SK-N-SH treated with all-trans-retinoic acid at 6 μM for 48 hours (cell line): ENCODE results near the gene PIGX.

Experiments used
- ATAC-seq: fragments of 200-7000 bp; cut with Tn5 transposase; 3 replicates; pipeline ENCODE4 v1.9.1; 2020; ENCODE audit warnings: mild to moderate bottlenecking, moderate library complexity
- ARNTL ChIP-seq: fragments of 450-650 bp; formaldehyde crosslinking; IDR thresholded peaks from 2 replicates; pipeline ENCODE4 v1.5.0; 2020; ENCODE audit warnings: low read depth, mild to moderate bottlenecking, moderate library complexity, borderline replicate concordance
- BACH2 ChIP-seq: fragments of 250-450 bp; sonication (Bioruptor Pico); IDR thresholded peaks from 2 replicates; pipeline ENCODE4 v1.9.0; 2021; ENCODE audit warnings: mild to moderate bottlenecking, borderline replicate concordance
- CSDC2 ChIP-seq: fragments of 250-450 bp; sonication (Bioruptor Pico); IDR thresholded peaks from 2 replicates; pipeline ENCODE4 v1.5.0; 2020; ENCODE audit warnings: mild to moderate bottlenecking, moderate library complexity
- ESRRG ChIP-seq: fragments of 250-450 bp; sonication (Bioruptor Pico); IDR thresholded peaks from 2 replicates; pipeline ENCODE4 v1.6.1; 2021; ENCODE audit warnings: mild to moderate bottlenecking
- GLIS3 ChIP-seq: fragments of 250-450 bp; sonication (Bioruptor Pico); IDR thresholded peaks from 2 replicates; pipeline ENCODE4 v1.5.0; 2020; ENCODE audit warnings: mild to moderate bottlenecking, moderate library complexity
- OSR1 ChIP-seq: fragments of 250-450 bp; sonication (Bioruptor Pico); IDR thresholded peaks from 2 replicates; pipeline ENCODE4 v1.8.0; 2022; ENCODE audit warnings: moderate library complexity, mild to moderate bottlenecking, inconsistent platforms
- POU6F1 ChIP-seq: fragments of 250-450 bp; sonication (Bioruptor Pico); IDR thresholded peaks from 2 replicates; pipeline ENCODE4 v1.8.0; 2021; ENCODE audit warnings: low read depth, mild to moderate bottlenecking, moderate library complexity, borderline replicate concordance
- RARB ChIP-seq: fragments of 250-450 bp; sonication (Bioruptor Pico); IDR thresholded peaks from 2 replicates; pipeline ENCODE4 v1.8.0; 2021; ENCODE audit warnings: mild to moderate bottlenecking, moderate library complexity
- SNAI2 ChIP-seq: fragments of 250-450 bp; sonication (Bioruptor Pico); IDR thresholded peaks from 2 replicates; pipeline ENCODE4 v1.5.0; 2020; ENCODE audit warnings: mild to moderate bottlenecking, moderate library complexity
- TCF4 ChIP-seq: fragments of 250-450 bp; sonication (Bioruptor Pico); IDR thresholded peaks from 2 replicates; pipeline ENCODE4 v1.8.0; 2021; ENCODE audit warnings: mild to moderate bottlenecking, moderate library complexity, borderline replicate concordance
- TOX ChIP-seq: fragments of 250-450 bp; sonication (Bioruptor Pico); IDR thresholded peaks from 2 replicates; pipeline ENCODE4 v1.8.0; 2021; ENCODE audit warnings: mild to moderate bottlenecking, moderate library complexity, borderline replicate concordance
- TSHZ2 ChIP-seq: fragments of 250-450 bp; sonication (Bioruptor Pico); IDR thresholded peaks from 2 replicates; pipeline ENCODE4 v1.5.0; 2020; ENCODE audit warnings: mild to moderate bottlenecking, moderate library complexity
- ZC3H10 ChIP-seq: fragments of 250-450 bp; sonication (Bioruptor Pico); IDR thresholded peaks from 2 replicates; pipeline ENCODE4 v1.5.1; 2021; ENCODE audit warnings: mild to moderate bottlenecking, moderate library complexity
- ZFP3 ChIP-seq: fragments of 250-450 bp; sonication (Bioruptor Pico); IDR thresholded peaks from 2 replicates; pipeline ENCODE4 v1.5.0; 2020; ENCODE audit warnings: mild to moderate bottlenecking, moderate library complexity
- ZFP30 ChIP-seq: fragments of 450-650 bp; formaldehyde crosslinking; IDR thresholded peaks from 2 replicates; pipeline ENCODE4 v1.5.0; 2022; ENCODE audit warnings: mild to moderate bottlenecking, moderate library complexity
- ZNF565 ChIP-seq: fragments of 450-650 bp; formaldehyde crosslinking; conservative IDR thresholded peaks from 2 replicates; pipeline ENCODE4 v1.5.0; 2020; ENCODE audit warnings: low read depth, mild to moderate bottlenecking, moderate library complexity
- ZNF70 ChIP-seq: fragments of 450-650 bp; formaldehyde crosslinking; IDR thresholded peaks from 2 replicates; pipeline ENCODE4 v1.5.0; 2020; ENCODE audit warnings: mild to moderate bottlenecking, moderate library complexity
- ZNF8 ChIP-seq: fragments of 450-650 bp; formaldehyde crosslinking; IDR thresholded peaks from 2 replicates; pipeline ENCODE4 v1.5.0; 2020; ENCODE audit warnings: mild to moderate bottlenecking, moderate library complexity
- TF ChIP-seq, protein P1 (sequence below): fragments of 250-450 bp; sonication (Bioruptor Pico); IDR thresholded peaks from 2 replicates; pipeline ENCODE4 v1.5.1; 2020; ENCODE audit warnings: low read depth, mild to moderate bottlenecking, moderate library complexity
- TF ChIP-seq, protein P2 (sequence below): fragments of 250-450 bp; sonication (Bioruptor Pico); IDR thresholded peaks from 2 replicates; pipeline ENCODE4 v1.8.0; 2020; ENCODE audit warnings: mild to moderate bottlenecking, moderate library complexity, borderline replicate concordance

Gene PIGX

DNA sequence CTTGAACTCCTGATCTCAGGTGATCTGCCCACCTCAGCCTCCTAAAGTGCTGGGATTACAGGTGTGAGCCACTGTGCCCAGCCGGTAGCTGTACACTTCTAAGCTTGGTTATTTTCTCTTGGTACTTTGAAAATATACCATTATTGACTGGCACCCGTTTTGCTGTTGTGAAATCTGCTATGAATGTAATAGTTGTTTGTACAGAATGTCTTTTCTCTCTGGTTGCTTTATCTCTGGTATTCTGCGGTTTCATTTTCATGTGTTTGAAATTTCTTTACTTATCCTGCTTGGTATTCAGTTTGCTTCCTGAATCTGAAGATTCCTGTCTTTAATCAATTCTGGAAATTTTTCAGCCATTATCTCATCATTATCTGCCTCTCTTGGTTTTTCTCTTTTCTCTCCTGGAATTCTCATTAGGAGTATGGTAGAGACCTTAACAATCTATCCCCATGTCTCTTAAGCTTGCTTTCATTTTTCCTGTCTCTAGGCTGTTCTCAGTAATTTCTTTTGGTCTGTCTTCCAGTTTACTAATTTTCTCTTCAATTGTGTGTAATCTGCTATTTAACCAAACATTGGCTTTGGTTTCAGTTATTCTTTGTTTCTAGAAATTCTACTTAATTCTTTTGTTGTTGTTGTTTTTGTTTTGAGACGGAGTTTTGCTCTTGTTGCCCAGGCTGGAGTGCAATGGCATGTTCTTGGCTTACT is 24.6 kb downstream of the PIGX start:
- ATAC-seq, result no peak
- TF ChIP-seq SNAI2 (CRISPR knock-in tag) (no peak), ESRRG (CRISPR knock-in tag) (no peak), ZNF8 (CRISPR knock-in tag) (no peak), ZFP30 (CRISPR knock-in tag) (peak; percentile 98)

DNA sequence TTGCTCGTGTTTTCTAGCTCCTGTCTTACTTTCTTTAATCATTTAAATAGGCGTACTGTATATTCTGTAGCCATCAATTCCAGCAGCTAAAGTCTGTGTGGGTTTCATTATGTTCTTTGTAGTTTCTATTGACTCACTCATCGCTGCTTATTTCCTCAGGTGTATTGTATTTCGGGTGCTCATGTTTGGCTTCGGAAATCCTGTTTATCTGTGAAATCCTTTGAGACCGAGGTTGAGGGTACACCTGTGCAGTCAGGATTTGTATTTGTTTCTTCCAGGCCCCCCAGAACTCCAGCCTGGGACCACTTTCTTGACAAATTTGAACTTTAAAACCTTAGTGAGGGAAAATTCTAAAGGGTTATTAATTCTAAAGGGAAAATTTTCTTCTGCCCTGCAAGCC is 25.5 kb downstream of the PIGX start:
- ATAC-seq, result no peak
- TF ChIP-seq ZNF70 (CRISPR knock-in tag) (no peak), POU6F1 (CRISPR knock-in tag) (no peak), TSHZ2 (CRISPR knock-in tag) (no peak), CSDC2 (no peak), ZNF565 (CRISPR knock-in tag) (no peak), ZFP3 (CRISPR knock-in tag) (no peak), TOX (no peak), TCF4 (CRISPR knock-in tag) (no peak), BACH2 (CRISPR knock-in tag) (no peak), ESRRG (CRISPR knock-in tag) (no peak), ZC3H10 (CRISPR knock-in tag) (no peak), OSR1 (no peak), RARB (CRISPR knock-in tag) (no peak), SNAI2 (CRISPR knock-in tag) (no peak)
- TF ChIP-seq, protein P1, sequence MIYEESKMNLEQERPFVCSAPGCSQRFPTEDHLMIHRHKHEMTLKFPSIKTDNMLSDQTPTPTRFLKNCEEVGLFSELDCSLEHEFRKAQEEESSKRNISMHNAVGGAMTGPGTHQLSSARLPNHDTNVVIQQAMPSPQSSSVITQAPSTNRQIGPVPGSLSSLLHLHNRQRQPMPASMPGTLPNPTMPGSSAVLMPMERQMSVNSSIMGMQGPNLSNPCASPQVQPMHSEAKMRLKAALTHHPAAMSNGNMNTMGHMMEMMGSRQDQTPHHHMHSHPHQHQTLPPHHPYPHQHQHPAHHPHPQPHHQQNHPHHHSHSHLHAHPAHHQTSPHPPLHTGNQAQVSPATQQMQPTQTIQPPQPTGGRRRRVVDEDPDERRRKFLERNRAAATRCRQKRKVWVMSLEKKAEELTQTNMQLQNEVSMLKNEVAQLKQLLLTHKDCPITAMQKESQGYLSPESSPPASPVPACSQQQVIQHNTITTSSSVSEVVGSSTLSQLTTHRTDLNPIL (CRISPR knock-in tag), result no peak

- peak; percentile 92 for ATAC-seq
- TF ChIP-seq ESRRG (CRISPR knock-in tag), result no peak
- TF ChIP-seq, protein P2, sequence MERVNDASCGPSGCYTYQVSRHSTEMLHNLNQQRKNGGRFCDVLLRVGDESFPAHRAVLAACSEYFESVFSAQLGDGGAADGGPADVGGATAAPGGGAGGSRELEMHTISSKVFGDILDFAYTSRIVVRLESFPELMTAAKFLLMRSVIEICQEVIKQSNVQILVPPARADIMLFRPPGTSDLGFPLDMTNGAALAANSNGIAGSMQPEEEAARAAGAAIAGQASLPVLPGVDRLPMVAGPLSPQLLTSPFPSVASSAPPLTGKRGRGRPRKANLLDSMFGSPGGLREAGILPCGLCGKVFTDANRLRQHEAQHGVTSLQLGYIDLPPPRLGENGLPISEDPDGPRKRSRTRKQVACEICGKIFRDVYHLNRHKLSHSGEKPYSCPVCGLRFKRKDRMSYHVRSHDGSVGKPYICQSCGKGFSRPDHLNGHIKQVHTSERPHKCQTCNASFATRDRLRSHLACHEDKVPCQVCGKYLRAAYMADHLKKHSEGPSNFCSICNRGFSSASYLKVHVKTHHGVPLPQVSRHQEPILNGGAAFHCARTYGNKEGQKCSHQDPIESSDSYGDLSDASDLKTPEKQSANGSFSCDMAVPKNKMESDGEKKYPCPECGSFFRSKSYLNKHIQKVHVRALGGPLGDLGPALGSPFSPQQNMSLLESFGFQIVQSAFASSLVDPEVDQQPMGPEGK (CRISPR knock-in tag), result peak; percentile 99
Measured at GRCh38 chr3:196739671-196740480, 27.7 kb downstream of the PIGX start, which contains the start of gene PAK2. Gene PAK2, plus strand, starts transcription at chr3:196739857. Its CDS starts 42,790 bp downstream, at chr3:196782647.

- peak; percentile 51 for ATAC-seq
- TF ChIP-seq ZNF70 (CRISPR knock-in tag) (no peak), ZC3H10 (CRISPR knock-in tag) (no peak), SNAI2 (CRISPR knock-in tag) (no peak), ARNTL (CRISPR knock-in tag) (no peak), BACH2 (CRISPR knock-in tag) (no peak), TSHZ2 (CRISPR knock-in tag) (no peak), GLIS3 (CRISPR knock-in tag) (no peak)
- TF ChIP-seq, protein P1 (CRISPR knock-in tag), result no peak
Measured at GRCh38 chr3:196740481-196741248, 28.5 kb downstream of the PIGX start.
